Ovary (tissue), 3 donors: ENCODE data around the gene ZMYM5.

ENCODE experiments used
- EP300 ChIP-seq: sonication (generic); formaldehyde crosslinking; IDR thresholded peaks from one replicate; pipeline ENCODE4 v1.6.1; 2017; ENCODE audit warnings: antibody characterized with exemption
- TF ChIP-seq, protein P1 (sequence below), 3 donors: fragments of 450-650 bp in 2 of 3; fragments of 200-600 bp in 1 of 3; IDR thresholded peaks; one replicate each; pipeline versions ENCODE4 v1.5.1 to v1.8.0; 2016 to 2022; ENCODE audit warnings: antibody characterized with exemption in 3 of 3, mild to moderate bottlenecking in 1 of 3
- donor health status: DM: no; HTN: no; CAD: no.

DNA sequence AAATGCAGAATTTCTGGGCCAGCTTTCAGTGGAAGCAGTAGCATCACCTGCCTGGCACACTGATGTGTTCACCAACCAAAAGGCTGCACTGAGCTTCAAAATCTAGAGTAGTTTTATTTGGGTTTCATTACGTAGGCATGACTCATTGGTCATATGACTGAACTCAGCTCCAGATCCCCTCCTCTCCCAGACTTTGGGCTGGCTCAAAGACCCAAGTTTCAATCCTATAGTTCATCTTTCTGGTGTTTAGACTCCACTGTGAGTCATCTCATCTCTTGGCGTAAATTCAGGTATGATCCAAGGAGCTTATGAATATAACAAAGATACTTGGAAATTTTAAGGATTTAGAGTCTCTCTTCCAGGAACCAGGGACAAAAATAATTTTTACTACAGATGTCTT lies 17.7 kb downstream of the ZMYM5 start:
- TF ChIP-seq, protein P1, sequence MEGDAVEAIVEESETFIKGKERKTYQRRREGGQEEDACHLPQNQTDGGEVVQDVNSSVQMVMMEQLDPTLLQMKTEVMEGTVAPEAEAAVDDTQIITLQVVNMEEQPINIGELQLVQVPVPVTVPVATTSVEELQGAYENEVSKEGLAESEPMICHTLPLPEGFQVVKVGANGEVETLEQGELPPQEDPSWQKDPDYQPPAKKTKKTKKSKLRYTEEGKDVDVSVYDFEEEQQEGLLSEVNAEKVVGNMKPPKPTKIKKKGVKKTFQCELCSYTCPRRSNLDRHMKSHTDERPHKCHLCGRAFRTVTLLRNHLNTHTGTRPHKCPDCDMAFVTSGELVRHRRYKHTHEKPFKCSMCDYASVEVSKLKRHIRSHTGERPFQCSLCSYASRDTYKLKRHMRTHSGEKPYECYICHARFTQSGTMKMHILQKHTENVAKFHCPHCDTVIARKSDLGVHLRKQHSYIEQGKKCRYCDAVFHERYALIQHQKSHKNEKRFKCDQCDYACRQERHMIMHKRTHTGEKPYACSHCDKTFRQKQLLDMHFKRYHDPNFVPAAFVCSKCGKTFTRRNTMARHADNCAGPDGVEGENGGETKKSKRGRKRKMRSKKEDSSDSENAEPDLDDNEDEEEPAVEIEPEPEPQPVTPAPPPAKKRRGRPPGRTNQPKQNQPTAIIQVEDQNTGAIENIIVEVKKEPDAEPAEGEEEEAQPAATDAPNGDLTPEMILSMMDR (IDR thresholded peaks at IDR 0.05) = no peak
- TF ChIP-seq EP300 = no peak
